Stimulated activated CD4-positive, alpha-beta T cell treated with anti-CD3 and anti-CD28 coated beads, Interleukin-2, amount 100 ng/mL, for 24 hours (primary cell): ENCODE data around the gene SBK2.
"Not testable (repeated sequence)": the region's sequence is repeated elsewhere in the genome, so short reads cannot be mapped to it uniquely, and the experiment has no call there.

ENCODE experiments used
- DNase-seq, 2 donors: peaks; one replicate each; pipeline ENCODE4 v3.0.0-alpha.2; 2020

SBK2 gene

DNA sequence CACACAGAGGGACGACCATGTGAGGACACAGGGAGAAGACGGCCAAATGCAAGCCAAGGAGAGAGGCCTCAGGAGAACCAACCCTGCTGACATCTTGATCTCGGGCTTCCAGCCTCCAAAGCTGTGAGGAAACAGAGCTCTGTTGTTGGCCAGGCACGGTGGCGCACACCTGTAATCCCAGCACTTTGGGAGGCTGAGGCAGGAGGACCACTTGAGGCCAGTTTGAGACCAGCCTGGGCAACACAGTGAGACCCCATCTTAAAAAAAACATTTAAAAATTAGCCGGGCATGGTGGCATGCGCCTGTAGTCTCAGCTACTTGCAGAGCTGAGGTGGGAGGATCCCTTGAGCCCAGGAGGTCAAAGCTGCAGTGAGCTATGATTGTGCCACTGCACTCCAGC is 2.7 kb downstream of the SBK2 start:
- not testable (repeated sequence) for DNase-seq

GRCh38 chr19:55530996-55531395 is 5.9 kb downstream of the SBK2 start:
- DNase-seq: no peak

DNA sequence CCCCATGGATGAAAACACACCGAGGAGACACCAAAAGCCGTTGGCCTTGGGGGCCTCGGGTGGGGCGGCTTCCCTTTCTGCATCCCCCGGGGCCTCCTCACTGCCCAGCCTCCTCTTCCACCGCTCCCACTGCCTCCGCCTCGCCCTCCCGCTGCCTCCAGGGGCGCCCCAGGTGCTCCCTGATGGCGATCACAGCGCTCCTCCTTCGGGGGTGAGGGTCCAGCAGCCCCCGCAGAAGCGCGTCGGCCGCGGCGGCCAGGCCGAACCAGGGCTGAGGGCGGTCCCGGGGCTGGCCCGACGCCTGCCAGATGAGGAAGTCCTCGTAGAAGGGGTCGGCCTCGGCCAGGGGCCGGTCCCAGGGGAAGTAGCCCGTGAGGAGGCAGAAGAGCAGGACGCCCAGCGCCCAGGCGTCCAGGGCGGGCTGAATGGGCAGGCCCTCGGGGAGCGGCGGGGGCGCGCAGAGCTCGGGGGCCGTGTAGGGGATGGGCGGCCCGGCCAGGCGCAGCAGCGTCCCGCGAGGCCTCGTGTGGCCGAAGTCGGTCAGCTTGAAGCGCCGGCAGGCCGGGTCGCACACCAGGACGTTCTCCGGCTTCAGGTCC is 7.2 kb downstream of the SBK2 start:
- DNase-seq: no peak

GRCh38 chr19:55528030-55528803 is 8.7 kb downstream of the SBK2 start:
- DNase-seq: no peak

DNA sequence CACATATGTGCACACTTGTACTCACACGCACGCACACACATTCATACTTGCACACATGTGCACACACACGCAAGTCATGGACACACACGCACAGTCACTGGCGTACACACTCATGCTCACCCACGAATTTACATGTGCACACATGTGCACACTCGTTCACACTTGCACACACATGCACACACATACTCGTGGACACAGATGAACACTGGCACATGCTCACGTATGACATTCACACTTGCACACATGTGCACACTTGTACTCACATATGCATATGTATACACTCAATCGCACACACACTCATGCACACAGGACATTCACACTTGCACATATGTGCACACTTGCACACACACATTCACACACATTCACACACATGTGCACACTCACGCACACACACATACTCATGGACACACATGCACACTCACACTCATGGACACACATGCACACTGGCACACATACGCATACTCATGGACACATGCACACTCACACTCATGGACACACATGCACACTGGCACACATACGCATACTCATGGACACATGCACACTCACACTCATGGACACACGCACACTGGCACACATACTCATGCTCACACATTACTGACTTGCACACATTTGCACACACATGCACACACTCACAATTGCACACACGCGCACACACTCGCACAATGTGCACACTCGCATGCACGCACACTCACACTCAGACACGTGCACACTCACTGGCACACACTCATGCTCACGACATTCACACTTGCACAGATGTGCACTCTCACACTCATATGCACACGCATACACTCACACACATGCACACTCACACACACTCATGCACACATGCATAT is 9.5 kb downstream of the SBK2 start:
- DNase-seq: no peak

- no peak for DNase-seq
Measured at GRCh38 chr19:55526216-55527196, 10.4 kb downstream of the SBK2 start.

DNA sequence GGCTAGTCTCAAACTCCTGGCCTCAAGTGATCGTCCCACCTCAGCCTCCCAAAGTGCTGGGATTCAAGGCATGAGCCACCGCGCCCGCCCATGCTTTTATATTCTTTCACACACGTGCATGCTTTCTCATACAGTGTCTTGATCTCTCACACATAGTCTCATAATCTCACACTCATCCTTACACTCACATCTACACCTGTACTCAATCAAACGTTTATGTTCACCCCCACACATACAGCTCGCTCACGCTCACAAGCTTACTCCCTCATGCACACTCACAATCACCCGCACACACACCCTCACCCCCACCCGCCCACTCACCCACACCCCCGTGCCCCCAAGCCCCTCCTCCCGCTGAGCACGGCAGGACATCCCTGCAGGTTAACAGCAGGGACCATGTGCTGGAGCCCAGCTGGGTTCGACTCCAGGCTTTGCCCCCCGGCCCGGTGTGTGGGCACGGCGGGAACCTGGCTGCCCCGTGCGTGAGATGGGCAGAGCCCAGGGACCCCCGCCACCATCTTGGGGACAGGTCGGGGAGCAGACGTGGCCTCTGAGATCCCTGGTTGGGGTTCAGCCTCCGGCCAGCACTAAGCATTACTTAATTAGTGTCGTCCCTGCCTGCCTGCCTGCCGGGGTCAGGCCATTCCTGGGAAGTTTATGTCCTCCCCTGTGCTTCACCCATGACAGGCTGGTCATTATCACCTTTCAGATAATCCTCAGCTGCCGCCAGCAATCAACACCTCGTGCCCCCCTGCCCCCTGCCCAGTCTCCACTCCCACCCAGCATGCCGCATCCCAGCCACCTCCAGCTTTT is 11.4 kb downstream of the SBK2 start:
- no peak for DNase-seq

- DNase-seq: no peak
Measured at GRCh38 chr19:55520691-55521292, 16.1 kb downstream of the SBK2 start.

DNA sequence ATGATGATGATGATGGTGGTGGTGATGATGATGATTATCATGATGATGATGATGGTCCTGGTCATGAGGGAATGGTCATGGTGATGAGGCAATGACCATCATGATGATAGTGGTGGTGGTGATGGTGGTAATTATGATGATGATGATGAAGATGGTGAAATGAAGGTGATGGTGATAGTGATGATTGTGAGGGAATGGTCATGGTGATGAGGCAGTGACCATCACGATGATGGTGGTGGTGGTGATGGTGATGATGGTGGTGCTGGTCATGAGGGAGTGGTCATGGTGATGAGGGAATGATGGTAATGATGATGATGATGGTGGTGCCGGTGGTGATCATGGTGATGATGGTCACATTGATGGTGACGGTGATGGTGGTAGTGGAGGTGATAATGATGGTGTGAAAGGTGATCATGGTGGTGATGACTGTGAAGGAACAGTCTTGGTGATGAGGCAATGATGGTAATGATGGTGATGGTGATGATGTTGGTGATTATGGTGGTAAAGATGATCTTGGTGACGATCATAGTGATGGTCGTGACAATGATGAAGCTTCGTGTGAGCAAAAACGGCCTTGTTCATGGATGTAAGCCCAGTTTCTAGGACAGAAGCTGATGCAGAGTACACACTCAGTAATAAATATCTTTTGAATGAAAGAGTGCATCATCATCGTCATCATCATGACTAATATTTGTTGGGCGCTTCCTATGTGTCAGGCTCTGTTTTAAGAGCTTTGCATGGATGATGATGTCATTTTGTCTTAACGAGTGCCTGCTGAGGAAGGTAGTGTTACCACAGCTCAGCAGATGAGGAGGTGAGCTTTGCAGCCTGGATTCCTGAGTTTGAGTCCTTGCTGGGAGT is 17.3 kb downstream of the SBK2 start:
- no peak for DNase-seq

DNA sequence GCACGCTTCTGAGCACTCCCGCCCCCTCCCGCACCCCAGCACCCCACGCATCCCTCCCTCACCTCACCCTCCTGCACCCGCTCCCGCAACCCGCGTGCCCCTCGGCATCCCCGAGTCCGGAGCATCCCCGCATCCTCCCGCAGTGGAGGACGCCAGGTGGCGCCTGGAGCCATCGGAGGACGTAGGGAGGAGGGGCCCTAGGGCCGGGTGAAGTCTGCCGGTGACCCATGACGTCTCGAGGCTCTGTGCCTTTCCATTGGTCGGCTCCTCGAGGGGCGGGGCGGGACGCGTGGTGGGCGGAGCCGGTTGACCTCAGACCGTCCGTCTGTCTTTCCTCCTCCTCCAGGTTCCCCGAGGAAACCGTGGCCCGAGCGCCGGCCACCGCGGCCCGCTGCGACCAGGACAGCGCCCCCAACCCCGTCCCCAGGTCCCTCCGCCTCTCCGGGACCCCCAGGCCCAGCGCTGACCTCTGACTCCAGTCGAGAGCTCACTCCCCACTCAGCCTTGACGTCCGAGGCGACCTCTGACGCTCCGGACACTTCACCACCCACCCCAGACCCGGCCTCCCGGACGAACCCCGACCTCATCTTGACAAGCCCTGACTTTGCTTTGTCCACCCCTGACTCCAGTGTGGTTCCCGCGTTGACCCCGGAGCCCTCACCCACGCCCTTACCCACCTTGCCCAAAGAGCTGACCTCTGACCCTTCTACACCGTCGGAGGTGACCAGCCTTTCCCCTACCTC is 19.9 kb downstream of the SBK2 start:
- DNase-seq: peak; percentile 92 to 93

GRCh38 chr19:55508120-55508519 is 28.8 kb downstream of the SBK2 start:
- no peak for DNase-seq

- no peak for DNase-seq
Measured at GRCh38 chr19:55504981-55505380, 32.0 kb downstream of the SBK2 start.

GRCh38 chr19:55504252-55504603 is 32.7 kb downstream of the SBK2 start:
- no peak for DNase-seq

- peak; percentile 95 to 98 for DNase-seq
Measured at GRCh38 chr19:55503502-55504251, 33.3 kb downstream of the SBK2 start.

GRCh38 chr19:55503157-55503501 is 33.8 kb downstream of the SBK2 start:
- DNase-seq: no peak

- DNase-seq: no peak
Measured at GRCh38 chr19:55502197-55502952, 34.6 kb downstream of the SBK2 start.

DNA sequence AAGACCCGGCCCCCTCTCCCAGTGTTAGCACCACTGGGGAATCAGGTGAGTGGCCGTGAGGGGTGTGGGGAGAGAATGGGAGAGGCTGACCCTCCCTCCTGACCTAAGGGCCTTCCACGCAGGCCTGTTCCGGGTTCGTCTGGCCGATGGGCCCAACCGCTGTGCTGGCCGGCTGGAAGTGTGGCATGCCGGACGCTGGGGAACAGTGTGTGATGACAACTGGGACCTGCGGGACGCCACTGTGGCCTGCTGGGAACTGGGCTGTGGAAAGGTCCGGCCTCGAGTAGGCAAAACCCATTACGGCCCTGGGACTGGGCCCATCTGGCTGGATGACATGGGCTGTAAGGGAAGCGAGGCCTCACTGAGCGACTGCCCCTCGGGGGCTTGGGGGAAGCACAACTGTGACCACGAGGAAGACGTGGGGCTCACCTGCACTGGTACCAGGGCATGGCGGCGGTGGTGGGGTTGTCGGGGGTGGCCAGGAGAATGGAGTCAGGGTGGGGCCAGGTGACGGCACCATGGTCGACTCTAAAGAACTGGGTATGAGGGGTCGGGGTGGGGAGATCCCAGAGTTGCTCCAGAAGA is 36.5 kb downstream of the SBK2 start:
- no peak for DNase-seq
